ENCODE measurements around the gene TGFBR3L. TPM values are rescaled to one million over a fixed set of nuclear protein-coding genes. Genes with fewer than 3 reads are reported as not detected.

TGFBR3L gene
- total RNA-seq, 2 donors from 2014 or later, result 9.9 TPM; not detected in 1

GRCh38 chr19:7905859-7906258 is 8.8 kb upstream of the TGFBR3L start:
- intact Hi-C loops (cut with DNase I), result loop anchor here (10.0 kb wide), 1 partner anchor 51 kb away; no protein-coding TSS in a partner anchor
- Histone ChIP-seq H3K27ac (no peak overlapping the region), H3K36me3 (replicated peaks in 1 of 2; ENCODE audit: insufficient read depth in 1 of 2, low read depth in 2 of 2) (peaks cover 6 to 9% of the 10 kb centered on the region in 2 donors), H3K27me3 (no peaks in the 10 kb centered on the region), H3K4me3 (no peak overlapping the region), H3K9me3 (no peaks in the 10 kb centered on the region), H3K4me1 (peaks cover 53% of the 10 kb centered on the region)
- no peak for TF ChIP-seq POLR2A (IDR thresholded peaks at IDR 0.05)
- no peak for TF ChIP-seq CTCF (IDR thresholded peaks at IDR 0.05)
- 83 to 86% methylated on average over 10 of the region's 10 CpGs for WGBS, 2 donors
- DNase-seq (peak in 1 of 4 donors; percentile 12), ATAC-seq (no peak)

GRCh38 chr19:7907122-7907521 is 7.5 kb upstream of the TGFBR3L start:
- Histone ChIP-seq H3K27ac (no peak overlapping the region), H3K4me3 (no peak overlapping the region), H3K27me3 (no peaks in the 10 kb centered on the region), H3K9me3 (no peaks in the 10 kb centered on the region), H3K36me3 (replicated peaks in 1 of 2; ENCODE audit: insufficient read depth in 1 of 2, low read depth in 2 of 2) (peaks cover 17 to 21% of the 10 kb centered on the region in 2 donors), H3K4me1 (peaks cover 47% of the 10 kb centered on the region)
- no peak for TF ChIP-seq POLR2A (IDR thresholded peaks at IDR 0.05)
- TF ChIP-seq CTCF (IDR thresholded peaks at IDR 0.05), result no peak
- DNase-seq (no peak), ATAC-seq (no peak)
- intact Hi-C loops (cut with DNase I), result loop anchor here (10.0 kb wide), 1 partner anchor 52 kb away; no protein-coding TSS in a partner anchor
- WGBS, 2 donors, result 87 to 92% methylated on average over 19 of the region's 19 CpGs

- H3K4me1 ChIP-seq, result peaks cover 43% of the 10 kb centered on the region
- no peak overlapping the region for H3K4me3 ChIP-seq
- no peaks in the 10 kb centered on the region for H3K9me3 ChIP-seq
- peaks cover 22 to 25% of the 10 kb centered on the region in 2 donors for H3K36me3 ChIP-seq (replicated peaks in 1 of 2; ENCODE audit: insufficient read depth in 1 of 2, low read depth in 2 of 2)
- WGBS, 2 donors, result 90 to 96% methylated on average over 6 to 10 of the region's 11 CpGs
- ATAC-seq (no peak), DNase-seq (no peak)
- no peaks in the 10 kb centered on the region for H3K27me3 ChIP-seq
- TF ChIP-seq POLR2A (IDR thresholded peaks at IDR 0.05), result no peak
- TF ChIP-seq CTCF (IDR thresholded peaks at IDR 0.05), result no peak
- intact Hi-C loops (cut with DNase I), result loop anchor here (10.0 kb wide), 1 partner anchor 53 kb away; no protein-coding TSS in a partner anchor
- H3K27ac ChIP-seq, result no peak overlapping the region
Observed at GRCh38 chr19:7907544-7907943, 7.1 kb upstream of the TGFBR3L start.

- no peak for ATAC-seq
- 81 to 87% methylated on average over 12 to 14 of the region's 14 CpGs for WGBS, 2 donors
- Histone ChIP-seq H3K27me3 (no peaks in the 10 kb centered on the region), H3K4me1 (peaks cover 36% of the 10 kb centered on the region), H3K4me3 (no peak overlapping the region), H3K9me3 (no peaks in the 10 kb centered on the region), H3K27ac (no peak overlapping the region), H3K36me3 (replicated peaks in 1 of 2; ENCODE audit: insufficient read depth in 1 of 2, low read depth in 2 of 2) (peaks cover 25 to 27% of the 10 kb centered on the region in 2 donors)
- TF ChIP-seq CTCF (IDR thresholded peaks at IDR 0.05), result no peak
- no peak for TF ChIP-seq POLR2A (IDR thresholded peaks at IDR 0.05)
- DNase-seq, result peak in 1 of 4 donors; percentile 12
- intact Hi-C loops (cut with DNase I), result loop anchor here (10.0 kb wide), 1 partner anchor 53 kb away; no protein-coding TSS in a partner anchor
Observed at GRCh38 chr19:7908078-7908699, 6.4 kb upstream of the TGFBR3L start.

All from body of pancreas (tissue), 4 donors.